ENCODE measurements around the gene SASS6.

The SASS6 gene

DNA sequence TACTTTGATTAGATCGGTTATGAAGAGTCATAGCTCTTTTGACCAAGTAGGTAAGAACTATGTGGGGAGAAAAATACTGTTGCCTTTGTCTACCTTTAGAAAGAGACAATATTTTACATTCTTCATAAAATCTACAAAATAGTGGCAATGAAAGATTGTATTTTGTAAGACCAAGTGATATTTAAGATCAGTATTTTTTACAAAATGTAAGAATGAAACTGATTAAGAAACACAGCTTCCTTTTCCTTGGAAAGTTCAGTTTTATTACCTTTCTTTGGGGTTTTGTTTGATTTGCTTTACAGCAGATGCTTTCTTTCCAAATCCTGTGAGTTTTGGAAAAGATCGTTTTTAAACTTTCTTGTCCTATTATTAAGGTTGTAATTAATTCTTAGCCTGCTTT is 93.1 kb downstream of the SASS6 start:
- DNase-seq = no peak

DNA sequence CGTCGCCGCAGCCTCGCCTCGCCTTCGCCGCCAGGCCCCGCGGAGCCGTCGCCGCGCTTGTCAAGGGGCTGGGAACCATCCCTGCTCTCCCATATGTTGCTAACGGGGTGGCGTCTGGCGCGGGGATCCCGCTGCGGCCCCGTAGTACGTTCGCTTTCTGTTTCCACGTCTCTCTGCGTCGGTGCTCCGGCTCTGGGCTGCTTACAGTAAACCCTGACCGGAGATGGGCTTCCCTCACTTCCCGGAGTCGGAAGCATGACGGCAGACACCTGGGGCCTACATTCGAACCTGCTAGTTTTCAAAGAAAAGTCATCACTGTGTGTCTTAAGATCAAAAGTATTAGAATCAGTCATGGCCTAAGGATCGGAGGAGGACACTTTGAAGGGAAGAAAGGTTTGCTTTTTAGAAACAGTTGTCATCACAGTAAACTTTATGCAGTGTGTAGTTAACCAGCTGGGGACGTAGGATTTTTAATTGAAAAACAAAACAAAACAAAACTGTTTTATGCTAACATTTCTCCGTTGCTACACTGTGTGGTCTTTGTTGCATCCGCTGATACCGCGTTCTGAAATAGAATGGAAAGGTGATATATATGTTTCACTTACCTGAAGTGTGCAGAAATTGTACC is 94.0 kb downstream of the SASS6 start:
- DNase-seq = peak; percentile 82

DNA sequence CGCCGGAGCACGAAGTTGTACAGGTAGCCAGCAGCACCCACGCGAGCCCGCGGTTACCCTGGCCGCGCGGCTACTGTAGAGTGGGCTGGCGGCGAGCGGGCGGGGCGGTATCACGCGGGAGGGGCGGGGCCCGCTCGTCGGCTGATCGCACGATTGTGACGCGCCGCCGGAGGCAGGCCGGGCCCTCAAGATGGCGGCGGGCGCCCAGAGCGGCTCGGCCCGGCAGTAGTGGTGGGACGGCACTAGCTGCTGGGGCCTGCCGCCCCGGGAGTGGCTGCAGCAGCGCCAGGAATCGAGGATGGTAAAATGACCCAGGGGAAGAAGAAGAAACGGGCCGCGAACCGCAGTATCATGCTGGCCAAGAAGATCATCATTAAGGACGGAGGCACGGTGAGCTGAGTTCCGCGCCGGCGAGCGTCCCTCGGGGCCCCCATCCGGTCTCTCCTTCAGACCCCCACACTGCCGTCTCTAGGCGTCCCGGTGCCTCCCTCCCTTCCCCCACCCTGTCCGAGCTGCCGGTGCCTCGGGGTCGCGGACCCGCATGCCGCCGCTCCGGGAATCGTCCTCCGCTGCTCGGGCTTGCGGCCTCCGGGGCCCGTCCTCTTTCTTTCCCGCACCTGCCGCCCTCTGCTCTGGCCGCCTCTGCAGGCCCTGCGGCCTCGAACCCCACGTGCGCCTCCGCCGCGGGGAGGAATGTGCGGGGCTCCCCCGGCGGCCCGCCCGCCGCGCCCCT is 94.6 kb downstream of the SASS6 start:
- DNase-seq = peak; percentile 94

DNA sequence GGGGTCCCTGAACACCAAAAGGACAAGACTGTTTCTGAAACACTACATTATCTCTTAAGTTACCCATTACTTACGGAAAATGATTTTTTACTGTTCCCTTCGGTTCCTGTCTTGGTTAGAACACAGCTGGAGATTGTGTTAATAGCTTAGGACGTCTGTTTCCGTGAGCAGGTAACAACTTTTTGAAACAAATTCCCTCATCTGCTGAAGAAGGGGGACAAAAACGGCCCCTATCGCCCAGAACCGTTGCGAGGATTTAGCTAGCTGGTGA is 95.1 kb downstream of the SASS6 start:
- no peak for DNase-seq

DNA sequence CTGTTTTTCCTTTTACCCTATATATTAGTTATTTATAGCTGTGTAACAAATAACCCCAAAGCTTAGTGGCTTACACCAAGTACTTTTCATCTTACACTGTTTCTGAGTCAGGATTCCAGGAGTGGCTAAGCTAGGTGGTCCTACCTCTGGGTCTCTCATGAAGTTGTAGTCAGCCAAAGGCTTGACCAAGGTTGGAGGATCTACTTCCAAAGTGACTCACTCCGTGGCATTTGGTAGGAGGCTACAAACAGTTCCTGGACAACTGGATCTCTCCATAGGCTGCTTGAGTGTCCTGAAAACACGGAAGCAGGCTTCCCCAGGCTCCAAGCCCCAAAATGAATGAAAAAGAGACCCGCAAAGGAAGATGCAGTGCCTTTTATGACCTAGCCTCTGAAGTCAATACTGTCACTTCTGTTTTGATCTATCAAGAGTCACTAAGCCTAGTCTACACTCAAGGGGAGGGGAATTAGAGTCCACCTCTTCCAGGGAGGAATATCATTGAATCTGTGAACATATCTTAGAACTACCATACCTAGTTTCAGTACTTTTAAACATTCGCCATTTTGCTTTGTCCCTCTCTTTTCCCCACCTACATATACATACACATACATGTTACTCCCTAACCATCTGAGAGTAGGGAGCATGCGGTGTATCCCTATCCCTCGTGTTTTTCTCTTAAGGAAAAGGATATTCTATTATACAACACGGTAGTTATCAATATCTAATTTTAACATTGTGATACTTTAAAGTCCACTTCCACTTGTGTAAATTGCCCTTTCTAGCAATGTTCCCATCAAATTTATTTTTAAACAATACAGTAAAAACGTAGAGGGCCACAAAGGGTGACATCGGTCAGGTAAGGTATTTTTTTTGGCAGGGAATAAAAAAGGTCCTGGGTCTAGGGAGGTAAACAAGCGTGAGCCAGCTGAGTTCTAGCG is 95.7 kb downstream of the SASS6 start:
- DNase-seq = no peak

DNA sequence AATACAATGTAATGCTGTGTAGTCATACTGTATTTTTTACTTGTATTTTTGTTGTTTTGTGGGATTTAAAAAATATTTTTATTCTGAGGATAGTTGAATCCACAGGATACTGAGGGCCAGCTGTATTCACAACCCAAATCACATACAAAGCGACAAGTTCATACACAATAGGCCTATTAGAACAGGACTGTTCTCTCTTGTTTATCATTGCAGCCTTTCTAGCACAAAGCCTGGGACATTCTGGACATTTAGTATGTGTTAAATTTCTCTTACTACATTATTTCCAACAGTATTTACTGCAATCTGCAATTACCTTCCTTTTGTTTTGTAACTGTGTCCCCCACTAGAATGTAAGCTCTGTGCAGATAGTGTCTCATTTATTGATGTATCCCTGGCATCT is 97.5 kb downstream of the SASS6 start:
- no peak for DNase-seq

DNA sequence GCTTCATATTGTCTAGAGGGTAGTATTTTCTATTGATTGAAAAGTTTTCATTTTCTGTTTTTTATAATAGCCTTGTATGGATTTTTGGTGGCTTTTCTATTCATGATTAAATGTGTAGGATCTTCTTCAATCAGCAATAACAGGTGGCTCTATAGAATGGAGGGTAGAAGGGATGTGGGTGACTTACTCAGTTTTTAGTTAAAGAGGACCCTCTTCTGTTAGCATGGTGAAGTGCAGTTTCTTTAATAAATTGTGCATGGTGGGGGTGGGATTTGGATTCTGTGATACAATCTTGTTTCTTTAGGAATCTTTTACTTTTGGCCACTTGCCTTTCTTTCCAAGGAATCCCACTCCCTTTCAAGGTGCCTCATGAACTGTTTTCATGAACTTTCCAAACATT is 98.3 kb downstream of the SASS6 start:
- DNase-seq = no peak
